GM21367 (cell line): Measurements from ENCODE around the gene KLF16.
"Not testable (repeated sequence)": the region's sequence is repeated elsewhere in the genome, so short reads cannot be mapped to it uniquely, and the experiment has no call there.

Source experiments
- ATAC-seq: cut with Tn5 transposase; IDR thresholded peaks from one replicate; pipeline ENCODE4 v1.9.1; 2021; ENCODE audit not compliant: unreplicated experiment

KLF16 gene

GRCh38 chr19:1863328-1863637, at the start of gene KLF16:
Gene KLF16 (minus strand): TSS chr19:1863579. CDS start chr19:1863497, 82 bp downstream.
- no peak for ATAC-seq

GRCh38 chr19:1912760-1913505, 49.6 kb upstream of the KLF16 start:
- ATAC-seq = no peak

- ATAC-seq = no peak
Observed at GRCh38 chr19:1911995-1912394, 48.6 kb upstream of the KLF16 start.

- ATAC-seq = no peak
Observed at GRCh38 chr19:1911098-1911497, 47.7 kb upstream of the KLF16 start.

GRCh38 chr19:1910177-1910576, 46.8 kb upstream of the KLF16 start:
- no peak for ATAC-seq

GRCh38 chr19:1909761-1910080, 46.3 kb upstream of the KLF16 start:
- ATAC-seq = no peak

- no peak for ATAC-seq
Observed at GRCh38 chr19:1908364-1908678, 44.9 kb upstream of the KLF16 start.

GRCh38 chr19:1907563-1908363, 44.4 kb upstream of the KLF16 start:
- no peak for ATAC-seq

GRCh38 chr19:1906985-1907562, 43.7 kb upstream of the KLF16 start:
- no peak for ATAC-seq

- no peak for ATAC-seq
Observed at GRCh38 chr19:1905863-1906375, 42.5 kb upstream of the KLF16 start.

- ATAC-seq = peak; percentile 69
Observed at GRCh38 chr19:1905110-1905862, 41.9 kb upstream of the KLF16 start, which contains the start of the genes ADAT3 and SCAMP4. Gene ADAT3 (plus strand): TSS chr19:1905399. CDS start chr19:1912048, 6,649 bp downstream. Gene SCAMP4 (plus strand): TSS chr19:1905399. CDS start chr19:1915020, 9,621 bp downstream.

- no peak for ATAC-seq
Observed at GRCh38 chr19:1904860-1905109, 41.4 kb upstream of the KLF16 start.

GRCh38 chr19:1902923-1903322, 39.5 kb upstream of the KLF16 start:
- ATAC-seq = no peak

GRCh38 chr19:1901940-1902404, 38.6 kb upstream of the KLF16 start:
- ATAC-seq = no peak

- ATAC-seq = no peak
Observed at GRCh38 chr19:1896508-1896907, 33.1 kb upstream of the KLF16 start.

- no peak for ATAC-seq
Observed at GRCh38 chr19:1893791-1894190, 30.4 kb upstream of the KLF16 start.

GRCh38 chr19:1889907-1890306, 26.5 kb upstream of the KLF16 start:
- no peak for ATAC-seq

- no peak for ATAC-seq
Observed at GRCh38 chr19:1888385-1888784, 25.0 kb upstream of the KLF16 start.

- ATAC-seq = not testable (repeated sequence)
Observed at GRCh38 chr19:1886360-1886759, 23.0 kb upstream of the KLF16 start.

- ATAC-seq = peak; percentile 54
Observed at GRCh38 chr19:1885398-1886119, 22.2 kb upstream of the KLF16 start, which contains the start of gene ABHD17A. Gene ABHD17A (minus strand): TSS chr19:1885496. CDS start chr19:1881566, 3,930 bp downstream.
